Left ventricle myocardium superior (tissue), 1 donor: ENCODE results near the gene PIEZO1. TPM values are rescaled to one million over a fixed set of nuclear protein-coding genes. Genes with fewer than 3 reads are reported as not detected.

Source experiments
- ATAC-seq: fragments of 200-7000 bp; cut with Tn5 transposase; one replicate; pipeline ENCODE4 v1.9.1; 2020; ENCODE audit warnings: mild to moderate bottlenecking, moderate library complexity
- DNase-seq: peaks from one replicate; pipeline ENCODE4 v3.0.0-alpha.2; 2020
- intact Hi-C: fragments of 100-400 bp; cut with micrococcal nuclease; formaldehyde crosslinking; loops from one replicate; pipeline ENCODE4 v1.11.0; 2022
- total RNA-seq: library from RNA; stranded (reverse); fragmentation: NEBNext Ultra II Directional; extraction: Animal tissue kit (Norgen Biotek cat#: 25700); gene quantifications from one replicate; pipeline ENCODE4 v1.2.1, GENCODE V29; 2021
- donor health status: DM: no; HTN: yes; CAD: no; lungs with severe emphysema.

Gene PIEZO1
- total RNA-seq, 1 donor from 2014 or later: 19.1 TPM

GRCh38 chr16:88715312-88716190 lies 69.5 kb downstream of the PIEZO1 start:
- DNase-seq (no peak), ATAC-seq (no peak)
- intact Hi-C loops: no loop called here

- ATAC-seq (no peak), DNase-seq (no peak)
- intact Hi-C loops: no loop called here
These were observed 70.4 kb downstream of the PIEZO1 start for GRCh38 chr16:88714420-88715302.

- DNase-seq (no peak), ATAC-seq (no peak)
- intact Hi-C loops: no loop called here
These were observed 71.2 kb downstream of the PIEZO1 start for GRCh38 chr16:88713568-88714419.

DNA sequence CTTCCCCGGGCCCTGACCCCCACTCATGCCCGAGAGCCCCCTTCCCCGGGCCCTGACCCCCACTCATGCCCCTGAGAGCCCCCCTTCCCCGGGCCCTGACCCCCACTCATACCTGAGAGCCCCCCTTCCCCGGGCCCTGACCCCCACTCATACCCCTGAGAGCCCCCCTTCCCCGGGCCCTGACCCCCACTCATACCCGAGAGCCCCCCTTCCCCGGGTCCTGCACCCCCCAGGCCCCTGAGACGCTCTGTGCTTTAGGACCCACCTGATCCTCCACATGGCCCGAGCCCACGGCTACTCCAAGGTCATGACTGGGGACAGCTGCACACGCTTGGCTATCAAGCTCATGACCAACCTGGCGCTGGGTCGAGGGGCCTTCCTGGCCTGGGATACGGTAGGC lies 72.0 kb downstream of the PIEZO1 start:
- intact Hi-C loops: no loop called here
- ATAC-seq (no peak), DNase-seq (no peak)

DNA sequence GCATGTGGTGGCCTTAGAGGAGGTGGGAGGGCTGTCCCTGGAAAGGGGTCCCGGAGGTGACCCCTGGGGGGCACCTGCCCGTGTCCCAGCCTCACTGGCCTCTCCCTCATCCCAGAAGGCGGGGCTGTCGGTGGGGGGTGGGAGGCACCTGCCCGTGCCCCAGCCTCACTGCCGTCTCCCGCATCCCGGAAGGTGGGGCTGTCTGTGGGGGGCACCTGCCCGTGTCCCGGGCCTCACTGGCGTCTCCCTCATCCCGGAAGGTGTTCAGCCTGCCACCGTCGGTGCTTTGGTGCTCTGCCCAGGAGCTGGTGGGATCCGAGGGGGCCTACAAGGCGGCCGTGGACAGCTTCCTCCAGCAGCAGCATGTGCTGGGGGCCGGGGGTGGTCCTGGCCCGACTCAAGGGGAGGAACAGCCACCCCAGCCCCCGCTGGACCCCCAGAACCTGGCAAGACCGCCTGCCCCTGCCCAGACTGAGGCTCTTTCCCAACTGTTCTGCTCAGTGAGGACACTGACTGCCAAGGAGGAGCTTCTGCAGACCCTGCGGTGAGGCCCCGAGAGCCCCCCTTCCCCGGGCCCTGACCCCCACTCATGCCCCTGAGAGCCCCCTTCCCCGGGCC lies 72.5 kb downstream of the PIEZO1 start:
- ATAC-seq (no peak), DNase-seq (no peak)
- intact Hi-C loops: no loop called here

DNA sequence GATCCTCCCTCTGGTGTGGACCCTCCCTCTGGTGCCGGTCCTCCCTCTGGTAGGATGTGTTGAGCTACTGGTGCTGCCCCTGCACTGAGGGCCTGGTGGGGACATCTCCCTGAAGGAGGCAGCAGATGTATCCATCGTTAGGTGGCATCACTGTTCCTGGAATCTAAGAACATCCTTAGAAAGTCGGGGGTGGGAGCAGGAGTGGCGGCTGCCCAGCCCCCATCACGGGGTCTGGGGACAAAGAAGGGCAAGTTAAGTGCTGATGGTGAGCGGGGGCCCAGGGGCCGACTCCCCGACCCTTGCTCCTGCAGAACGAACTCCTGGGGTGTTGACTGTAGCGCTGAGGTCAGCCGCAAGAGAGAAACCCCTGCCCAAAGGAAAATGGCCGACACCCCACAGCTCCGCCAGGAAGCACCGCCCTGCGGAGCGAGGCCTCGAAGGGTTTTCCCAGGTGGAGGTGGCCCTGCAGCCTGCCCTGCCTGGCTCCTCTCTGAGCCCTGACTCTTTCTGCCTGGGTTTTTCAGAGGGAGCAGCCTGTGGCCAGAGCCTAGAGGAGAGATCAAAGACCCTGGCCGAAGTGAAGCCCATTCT lies 73.2 kb downstream of the PIEZO1 start:
- DNase-seq (no peak), ATAC-seq (no peak)
- intact Hi-C loops: no loop called here

GRCh38 chr16:88710556-88710955 lies 74.5 kb downstream of the PIEZO1 start:
- intact Hi-C loops: no loop called here
- no peak for DNase-seq
- no peak for ATAC-seq

DNA sequence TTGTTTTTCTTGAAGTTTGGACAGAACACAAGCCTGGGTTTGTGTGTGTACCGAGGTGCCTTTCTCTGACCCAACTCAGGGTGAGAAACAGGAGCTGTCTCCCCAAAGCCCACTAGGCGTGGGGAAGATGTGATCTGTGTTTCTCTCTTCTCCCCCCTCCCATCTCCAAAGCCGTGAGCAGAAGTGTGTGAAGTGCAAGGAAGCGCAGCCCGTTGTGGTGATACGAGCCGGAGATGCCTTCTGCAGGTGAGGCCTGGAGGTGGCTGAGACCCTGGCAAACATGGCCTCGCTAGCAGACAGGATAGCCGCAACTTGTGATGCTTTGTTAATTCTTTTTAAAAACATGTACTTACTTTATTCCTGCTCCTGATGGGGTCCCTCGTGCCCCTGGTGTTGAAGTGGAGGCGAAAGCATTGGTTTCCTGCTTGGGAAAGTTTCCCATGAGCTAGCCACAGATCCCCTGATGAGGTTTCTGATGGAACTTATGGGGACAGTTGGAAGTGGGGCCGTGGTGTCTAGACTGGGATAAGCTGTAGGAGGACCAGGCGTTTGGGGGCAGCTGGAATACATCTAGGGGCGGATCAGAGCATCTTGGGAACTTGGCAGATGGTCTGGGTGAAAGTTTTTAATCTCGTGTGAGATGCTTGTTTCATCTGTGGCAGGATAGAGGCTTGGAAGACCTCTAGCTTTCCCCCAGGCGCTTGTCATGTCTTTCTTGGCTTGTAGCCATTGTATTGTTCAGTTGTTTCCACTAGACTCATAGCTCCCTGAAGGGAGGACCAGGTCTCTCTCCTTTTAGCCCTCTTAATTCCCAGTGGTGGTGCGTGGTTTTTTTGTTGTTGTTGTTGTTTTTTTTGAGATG lies 77.8 kb downstream of the PIEZO1 start:
- ATAC-seq: no peak
- intact Hi-C loops: no loop called here
- DNase-seq: no peak

DNA sequence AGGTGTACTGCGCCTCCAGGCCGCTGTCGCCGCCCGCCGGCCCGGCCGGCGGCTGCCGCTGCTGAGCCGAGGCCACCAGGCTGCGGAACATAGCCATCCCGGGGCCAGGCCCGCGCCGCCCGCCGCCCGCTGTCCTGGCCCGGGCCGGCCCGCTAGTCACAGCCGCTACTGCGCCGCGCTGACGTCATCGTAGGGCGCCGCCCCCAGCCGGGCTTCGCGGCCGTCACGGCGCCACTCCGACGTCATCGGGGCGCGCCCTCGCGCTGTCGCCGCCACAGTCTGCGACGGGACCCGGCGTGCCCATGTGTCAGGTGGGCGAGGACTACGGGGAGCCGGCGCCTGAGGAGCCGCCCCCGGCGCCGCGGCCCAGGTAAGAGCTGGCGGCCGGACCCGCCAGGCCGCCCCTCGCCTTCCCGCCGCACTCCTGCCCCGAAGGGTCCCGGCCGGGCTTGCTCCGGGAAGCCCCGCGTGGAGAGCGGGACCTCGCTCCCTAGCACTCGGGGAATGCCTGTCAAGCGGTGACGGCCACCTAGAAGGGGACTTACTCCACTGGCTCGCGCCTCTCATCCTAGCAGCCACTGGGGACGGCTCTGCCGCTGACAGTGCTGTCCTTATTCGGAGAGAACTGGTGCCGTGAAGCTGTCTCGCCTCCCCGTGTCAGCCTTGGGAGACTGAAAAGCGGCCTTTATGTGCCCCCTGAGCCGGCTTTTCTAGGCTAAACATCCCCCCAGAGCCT lies 78.6 kb downstream of the PIEZO1 start, which contains the start of the genes CTU2 and RNF166:
TSS of gene CTU2 (plus strand) at position 275 of the 736 bp plus-strand sequence. CDS start at position 303, 28 bp downstream.
TSS of gene RNF166 (minus strand) at position 180 of the 736 bp plus-strand sequence. CDS start at position 97, 83 bp downstream.
- peak; percentile 90 for ATAC-seq
- intact Hi-C loops: no loop called here
- DNase-seq: peak; percentile 97

- ATAC-seq: peak; percentile 19
- intact Hi-C loops: no loop called here
These were observed 79.2 kb downstream of the PIEZO1 start for GRCh38 chr16:88705801-88706228.

DNA sequence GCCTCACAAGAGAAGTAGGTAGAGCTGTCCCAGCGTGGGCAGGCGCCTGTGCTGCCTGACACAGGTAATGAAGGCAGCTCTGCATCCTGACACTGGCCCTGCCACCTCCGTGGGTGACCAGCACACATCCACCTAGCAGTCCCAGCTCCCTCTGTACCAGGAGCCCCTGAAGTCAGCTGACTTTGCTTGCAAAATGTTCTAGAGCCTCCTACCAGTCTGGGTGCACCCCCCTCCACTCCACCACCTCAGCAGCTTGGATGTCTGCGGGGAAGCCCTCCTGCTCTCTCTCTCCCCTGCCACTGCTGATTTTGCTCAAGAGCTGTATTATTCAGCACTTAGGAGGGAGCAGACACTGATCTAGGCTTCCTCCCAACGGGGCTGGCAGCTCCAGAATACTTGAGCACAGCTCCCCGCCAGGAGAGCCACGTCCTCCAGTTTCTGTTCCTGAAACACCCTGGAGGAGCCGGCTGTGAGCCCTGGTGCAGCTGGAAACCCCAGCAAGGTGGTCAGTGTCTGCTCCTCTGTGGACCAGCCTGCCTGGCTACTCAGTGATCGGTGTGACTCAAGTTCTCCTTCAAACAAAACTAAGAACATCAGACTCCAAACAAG lies 79.8 kb downstream of the PIEZO1 start:
- intact Hi-C loops: no loop called here
- no peak for DNase-seq
- no peak for ATAC-seq

More at GRCh38 chr16:88705801-88706228, 79.2 kb downstream of the PIEZO1 start:
- DNase-seq: no peak

DNA sequence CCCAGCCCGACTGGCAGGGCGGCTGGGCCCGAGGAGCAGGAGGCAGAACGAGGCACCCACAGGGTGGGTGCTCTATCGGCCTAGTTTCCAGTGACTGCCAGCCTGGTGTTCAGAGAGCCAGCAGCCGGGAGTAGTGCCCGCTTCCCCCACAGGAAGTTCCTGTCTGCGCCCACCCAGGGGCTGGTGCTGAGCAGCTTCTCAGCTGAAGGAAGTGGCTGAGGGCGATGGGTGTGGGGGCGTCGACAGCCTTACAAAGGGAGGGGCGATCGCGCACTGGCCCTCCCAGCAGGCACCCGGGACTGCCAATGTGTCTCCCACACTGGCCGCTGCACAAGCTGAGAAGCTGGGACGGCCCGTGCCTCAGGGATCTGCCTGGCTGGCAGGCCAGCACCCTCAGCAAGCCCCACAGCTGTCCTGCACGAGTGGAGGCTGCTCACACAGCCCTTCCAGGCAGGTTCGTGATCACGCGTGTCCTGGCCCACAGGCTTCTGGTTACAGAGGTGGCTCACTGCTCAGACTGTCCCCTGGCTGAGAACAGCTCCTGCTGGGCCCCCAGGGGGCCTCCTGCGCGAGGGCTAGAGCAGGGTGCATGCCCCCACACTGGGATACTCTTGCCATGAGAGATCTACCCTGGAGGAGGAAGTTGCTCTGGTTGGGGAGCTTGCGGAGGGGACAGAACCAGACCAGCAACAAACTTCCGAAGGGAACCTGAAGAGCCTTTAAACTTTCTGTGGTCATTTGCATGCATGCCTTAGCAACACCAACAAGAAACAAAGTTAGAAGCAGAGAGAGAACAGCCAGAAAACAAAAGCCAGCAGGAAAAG lies 81.3 kb downstream of the PIEZO1 start:
- DNase-seq (peak; percentile 67), ATAC-seq (peak; percentile 7)
- intact Hi-C loops: no loop called here

DNA sequence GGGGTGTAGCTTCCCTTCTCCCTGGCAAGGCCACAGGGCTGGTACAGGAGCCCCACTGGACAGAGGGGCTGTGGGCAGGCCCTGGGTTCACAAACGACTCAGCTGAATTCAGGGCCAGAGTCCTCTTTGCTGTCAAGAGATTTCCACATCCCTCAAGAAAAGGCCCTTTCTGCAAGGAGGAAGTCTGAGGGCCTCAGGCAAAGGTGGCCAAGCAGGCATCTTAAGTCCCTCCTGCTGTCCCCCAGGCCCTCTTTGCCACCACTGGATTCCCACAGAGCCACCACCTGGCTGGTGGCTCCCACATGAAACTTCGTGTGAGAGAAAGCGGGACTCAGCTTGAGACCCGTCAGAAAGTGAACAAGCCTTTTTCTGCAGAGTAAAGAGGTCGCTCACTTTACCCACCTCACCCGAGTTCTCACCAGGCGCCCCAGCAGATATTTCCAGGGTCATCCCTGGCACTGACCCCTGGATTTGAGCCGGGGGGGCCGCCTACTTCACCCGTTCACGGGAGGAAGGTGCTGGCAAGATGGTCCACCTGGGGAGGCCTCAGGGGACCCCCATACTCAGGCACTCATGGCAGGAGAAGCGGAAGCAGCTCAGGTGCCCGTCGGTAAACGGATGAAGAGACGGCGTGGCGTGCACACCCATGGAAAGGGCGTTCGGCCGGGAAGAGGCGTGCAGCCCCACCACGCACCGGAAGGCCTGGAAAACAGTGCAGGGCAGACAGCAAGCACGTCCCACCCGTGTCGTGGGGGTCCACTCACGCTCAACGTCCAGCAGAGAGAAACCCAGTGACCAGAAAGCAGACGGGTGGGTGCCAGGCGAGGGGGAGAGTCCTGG lies 82.4 kb downstream of the PIEZO1 start:
- ATAC-seq (no peak), DNase-seq (peak; percentile 29)
- intact Hi-C loops: no loop called here

- intact Hi-C loops: no loop called here
- ATAC-seq (no peak), DNase-seq (peak; percentile 33)
These were observed 83.2 kb downstream of the PIEZO1 start for GRCh38 chr16:88701581-88702370.
